ENCODE data around the gene ELK3.

DNA sequence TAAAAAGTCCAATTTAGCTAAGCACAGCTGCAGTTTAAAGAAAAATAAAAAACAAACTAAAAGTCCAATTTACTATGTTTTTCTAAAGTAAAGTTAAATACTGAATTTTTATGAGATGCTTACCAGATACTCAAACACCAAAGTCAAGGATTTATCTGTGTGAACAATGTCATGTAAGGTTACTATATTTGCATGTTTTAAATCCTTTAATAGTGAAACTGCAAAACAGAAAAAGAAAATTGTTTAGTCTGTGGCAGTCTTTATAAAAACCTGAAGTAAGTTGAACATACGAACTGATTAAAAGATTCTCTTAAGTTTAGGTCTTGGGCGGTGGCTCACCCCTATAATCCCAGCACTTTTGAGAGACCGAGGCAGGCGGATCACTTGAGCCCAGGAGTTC is 103.3 kb downstream of the ELK3 start:
- TF ChIP-seq TAF1 (IDR thresholded peaks at IDR 0.05; ENCODE audit: low read depth, low read length) (no peak), TCF12 (IDR thresholded peaks at IDR 0.05; ENCODE audit: low read depth, low read length) (no peak), CTCF (IDR thresholded peaks at IDR 0.05; ENCODE audit: control extremely low read depth in 1 of 3, insufficient read depth in 1 of 3, low read depth in 1 of 3, low read length in 3 of 3) (no peak), EGR1 (IDR thresholded peaks at IDR 0.05; ENCODE audit: borderline replicate concordance, low read depth, low read length) (no peak), EZH2 (IDR thresholded peaks at IDR 0.05; ENCODE audit: low read depth, low read length, severe bottlenecking) (no peak), GABPA (IDR thresholded peaks at IDR 0.05; ENCODE audit: borderline replicate concordance, insufficient read depth, low read length) (no peak), EP300 (IDR thresholded peaks at IDR 0.05; ENCODE audit: borderline replicate concordance in 1 of 2, low read depth in 2 of 2, low read length in 2 of 2) (no peak), HDAC6 (IDR thresholded peaks at IDR 0.05; ENCODE audit: low read depth, low read length) (no peak)
